GM12873 (cell line): ENCODE results near the gene UBR2.

Experiments used
- TF ChIP-seq, protein P1 (sequence below): IDR thresholded peaks from 2 replicates; pipeline ENCODE4 v1.5.1; 2012; ENCODE audit warnings: low read depth, mild to moderate bottlenecking, moderate library complexity, low read length, control low read depth; ENCODE audit not compliant: insufficient read depth; ENCODE audit errors: missing control alignments

UBR2 gene

DNA sequence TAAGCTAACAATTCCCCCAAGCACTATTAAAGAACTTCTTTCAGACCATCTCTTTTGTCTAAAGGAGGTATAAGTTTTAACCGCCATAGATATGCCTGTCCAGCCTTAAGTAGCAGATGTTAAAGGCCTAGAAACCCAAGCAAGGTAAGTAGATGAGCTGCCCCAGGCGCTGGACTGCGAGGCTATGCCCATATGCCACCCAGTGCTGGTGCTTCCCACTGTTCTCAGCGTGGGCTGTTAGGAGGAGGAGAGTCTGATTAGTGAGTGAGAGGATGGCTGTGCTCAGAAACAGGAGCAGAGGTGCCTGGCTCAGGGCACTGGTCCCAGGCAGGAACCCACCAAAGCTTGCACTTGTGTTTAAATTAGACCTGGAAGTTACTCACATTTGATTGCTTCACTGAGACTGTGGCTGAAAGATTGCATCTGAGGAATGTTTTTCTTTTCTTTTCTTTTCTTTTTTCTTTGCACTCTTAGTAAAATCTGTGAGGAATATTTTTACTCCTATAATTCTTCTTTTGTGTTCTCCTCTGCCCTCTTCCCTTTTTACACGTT, 126.4 kb downstream of the UBR2 start:
- TF ChIP-seq, protein P1, sequence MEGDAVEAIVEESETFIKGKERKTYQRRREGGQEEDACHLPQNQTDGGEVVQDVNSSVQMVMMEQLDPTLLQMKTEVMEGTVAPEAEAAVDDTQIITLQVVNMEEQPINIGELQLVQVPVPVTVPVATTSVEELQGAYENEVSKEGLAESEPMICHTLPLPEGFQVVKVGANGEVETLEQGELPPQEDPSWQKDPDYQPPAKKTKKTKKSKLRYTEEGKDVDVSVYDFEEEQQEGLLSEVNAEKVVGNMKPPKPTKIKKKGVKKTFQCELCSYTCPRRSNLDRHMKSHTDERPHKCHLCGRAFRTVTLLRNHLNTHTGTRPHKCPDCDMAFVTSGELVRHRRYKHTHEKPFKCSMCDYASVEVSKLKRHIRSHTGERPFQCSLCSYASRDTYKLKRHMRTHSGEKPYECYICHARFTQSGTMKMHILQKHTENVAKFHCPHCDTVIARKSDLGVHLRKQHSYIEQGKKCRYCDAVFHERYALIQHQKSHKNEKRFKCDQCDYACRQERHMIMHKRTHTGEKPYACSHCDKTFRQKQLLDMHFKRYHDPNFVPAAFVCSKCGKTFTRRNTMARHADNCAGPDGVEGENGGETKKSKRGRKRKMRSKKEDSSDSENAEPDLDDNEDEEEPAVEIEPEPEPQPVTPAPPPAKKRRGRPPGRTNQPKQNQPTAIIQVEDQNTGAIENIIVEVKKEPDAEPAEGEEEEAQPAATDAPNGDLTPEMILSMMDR = no peak

- TF ChIP-seq, protein P1 = no peak
Observed at GRCh38 chr6:42690872-42691271, 127.0 kb downstream of the UBR2 start.

GRCh38 chr6:42692137-42692911, 128.5 kb downstream of the UBR2 start:
- TF ChIP-seq, protein P1 = no peak

DNA sequence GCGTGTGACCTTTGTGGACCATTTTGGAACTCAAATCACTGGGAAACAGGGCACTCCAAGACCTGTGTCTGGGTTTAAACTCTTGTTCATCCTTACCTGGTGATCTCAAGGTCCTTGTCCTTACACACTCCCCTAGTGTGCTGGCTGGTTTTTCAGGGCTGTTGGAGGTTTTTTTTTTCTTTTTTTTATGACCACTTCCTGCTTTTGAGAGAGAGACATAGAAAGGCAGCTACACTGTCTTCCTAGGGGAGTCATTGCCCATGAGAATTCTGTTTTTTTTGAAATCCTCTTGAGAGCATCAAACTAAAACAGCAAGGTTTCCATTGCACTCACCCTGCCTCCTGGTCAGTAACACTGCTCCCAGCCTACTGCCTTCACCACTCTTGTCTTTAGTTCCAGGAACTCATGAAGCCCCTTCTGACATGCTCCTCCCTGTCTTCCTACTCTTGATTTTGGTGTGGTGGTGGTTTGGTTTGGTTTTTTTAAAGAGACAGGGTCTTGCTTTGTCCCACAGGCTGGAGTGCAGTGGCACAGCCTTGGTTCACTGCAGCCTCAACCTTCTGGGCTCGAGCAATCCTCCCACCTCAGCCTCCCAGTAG, 130.0 kb downstream of the UBR2 start:
- TF ChIP-seq, protein P1 = no peak

DNA sequence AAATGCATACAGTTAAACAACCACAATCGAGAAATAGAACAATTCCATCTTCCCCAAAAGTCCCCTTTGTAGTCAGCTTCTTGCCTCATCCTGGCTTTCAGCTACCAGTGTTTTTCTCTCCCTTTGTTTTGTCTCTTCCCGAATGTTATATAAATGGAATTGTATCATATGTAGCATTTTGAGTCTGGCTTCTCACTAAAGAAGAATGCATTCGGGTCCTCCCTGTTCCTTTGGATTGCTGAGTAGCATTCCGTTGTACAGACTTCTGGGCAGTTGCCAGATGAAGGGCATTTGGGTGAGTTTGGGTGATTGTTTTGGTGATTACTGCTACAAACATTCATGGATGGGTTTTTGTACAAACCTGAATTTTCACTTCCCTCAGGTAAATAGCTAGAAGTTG, 130.8 kb downstream of the UBR2 start:
- TF ChIP-seq, protein P1 = no peak

- TF ChIP-seq, protein P1 = no peak
Observed at GRCh38 chr6:42696526-42697267, 132.9 kb downstream of the UBR2 start.

GRCh38 chr6:42697268-42697655, 133.4 kb downstream of the UBR2 start:
- TF ChIP-seq, protein P1 = no peak
